ENCODE data around the gene ATP1A4. TPM values are rescaled to one million over a fixed set of nuclear protein-coding genes. Genes with fewer than 3 reads are reported as not detected.
A peak's percentile ranks its signal among the peaks of the same experiment; 100 is the strongest.

ATP1A4 gene
- polyA plus RNA-seq, 3 donors, result 1.00 to 16.0 TPM; not detected in 1

GRCh38 chr1:160159846-160160245, 8.4 kb downstream of the ATP1A4 start:
- Histone ChIP-seq H3K4me1 (ENCODE audit: control insufficient read depth in 1 of 2, insufficient read depth in 2 of 2, low read length in 2 of 2) (peaks cover 35 to 43% of the 10 kb centered on the region in 2 donors), H3K4me3 (replicated peaks in 1 of 3; ENCODE audit: low read depth in 2 of 3, low read length in 3 of 3) (no peak overlapping the region), H2AFZ (ENCODE audit: insufficient read depth, low read depth, low read length, poor library complexity, severe bottlenecking) (no peak overlapping the region), H3K79me2 (ENCODE audit: insufficient read depth, low read length) (no peaks in the 10 kb centered on the region), H3K27ac (ENCODE audit: low read depth in 1 of 2, low read length in 2 of 2) (no peak overlapping the region), H3K9ac (ENCODE audit: insufficient read depth, low read length, poor library complexity, severe bottlenecking) (no peak overlapping the region), H4K20me1 (ENCODE audit: insufficient read depth, low read length) (no peaks in the 10 kb centered on the region), H3K27me3 (ENCODE audit: control insufficient read depth in 2 of 2, insufficient read depth in 2 of 2, low read length in 2 of 2) (no peaks in the 10 kb centered on the region), H3K36me3 (replicated peaks in 1 of 2; ENCODE audit: control insufficient read depth in 1 of 2, insufficient read depth in 2 of 2, low read length in 2 of 2) (no peaks in the 10 kb centered on the region), H3K9me3 (replicated peaks in 1 of 2; ENCODE audit: control insufficient read depth in 1 of 2, insufficient read depth in 1 of 2, low read length in 2 of 2) (no peaks in the 10 kb centered on the region), H3K4me2 (replicated peaks; ENCODE audit: extremely low read depth, low read length, poor library complexity, severe bottlenecking) (no peak overlapping the region)
- no peak overlapping the region for H3K4me3 Mint-ChIP-seq
- peaks cover 30% of the 10 kb centered on the region for H3K4me1 Mint-ChIP-seq
- H3K27ac Mint-ChIP-seq, result no peak overlapping the region
- H3K9me3 Mint-ChIP-seq, result no peaks in the 10 kb centered on the region
- no peak for DNase-seq
- no peaks in the 10 kb centered on the region for H3K36me3 Mint-ChIP-seq
- peaks cover 0 to 4% (median 3%) of the 10 kb centered on the region in 3 donors for H3K27me3 Mint-ChIP-seq (ENCODE audit: low read depth in 3 of 3)
- no peak for TF ChIP-seq CTCF (IDR thresholded peaks at IDR 0.05)
- intact Hi-C loops (cut with micrococcal nuclease), result no loop called here

- Mint-ChIP-seq H3K36me3 (no peaks in the 10 kb centered on the region), H3K9me3 (no peaks in the 10 kb centered on the region), H3K27me3 (ENCODE audit: low read depth in 3 of 3) (peaks cover 0 to 6% (median 1%) of the 10 kb centered on the region in 3 donors), H3K4me1 (peaks cover 46% of the 10 kb centered on the region), H3K27ac (peak overlapping the region in 6 of 7 donors; percentile 3 to 72 (median 54)), H3K4me3 (peak overlapping the region in 1 of 2 donors; percentile 23)
- WGBS (ENCODE audit: insufficient coverage), result 20% methylated on average over 1 of the region's 6 CpGs
- Histone ChIP-seq H3K4me3 (replicated peaks in 1 of 3; ENCODE audit: low read depth in 2 of 3, low read length in 3 of 3) (peak overlapping the region in 1 of 3 experiments; percentile 7), H3K4me2 (replicated peaks; ENCODE audit: extremely low read depth, low read length, poor library complexity, severe bottlenecking) (peak overlapping the region; percentile 26), H3K36me3 (replicated peaks in 1 of 2; ENCODE audit: control insufficient read depth in 1 of 2, insufficient read depth in 2 of 2, low read length in 2 of 2) (no peaks in the 10 kb centered on the region), H3K27ac (ENCODE audit: low read depth in 1 of 2, low read length in 2 of 2) (peak overlapping the region; percentile 80), H2AFZ (ENCODE audit: insufficient read depth, low read depth, low read length, poor library complexity, severe bottlenecking) (peak overlapping the region; percentile 38), H3K27me3 (ENCODE audit: control insufficient read depth in 2 of 2, insufficient read depth in 2 of 2, low read length in 2 of 2) (no peaks in the 10 kb centered on the region), H3K4me1 (ENCODE audit: control insufficient read depth in 1 of 2, insufficient read depth in 2 of 2, low read length in 2 of 2) (peaks cover 54 to 62% of the 10 kb centered on the region in 2 donors), H3K9ac (ENCODE audit: insufficient read depth, low read length, poor library complexity, severe bottlenecking) (no peak overlapping the region), H3K79me2 (ENCODE audit: insufficient read depth, low read length) (no peaks in the 10 kb centered on the region), H3K9me3 (replicated peaks in 1 of 2; ENCODE audit: control insufficient read depth in 1 of 2, insufficient read depth in 1 of 2, low read length in 2 of 2) (no peaks in the 10 kb centered on the region), H4K20me1 (ENCODE audit: insufficient read depth, low read length) (no peaks in the 10 kb centered on the region)
- DNase-seq, result peak in 2 of 3 donors; percentile 20 to 27
- peak; percentile 14 for TF ChIP-seq CTCF (IDR thresholded peaks at IDR 0.05)
- intact Hi-C loops (cut with micrococcal nuclease), result no loop called here
Observed at GRCh38 chr1:160161965-160162705, 10.7 kb downstream of the ATP1A4 start.
